HepG2 (cell line): ENCODE data around the gene BAIAP2L2. TPM values are rescaled to one million over a fixed set of nuclear protein-coding genes. Genes with fewer than 3 reads are reported as not detected.

Experiments
- ATAC-seq: fragments of 200-7000 bp; cut with Tn5 transposase; 3 replicates; pipeline ENCODE4 v1.9.1; 2020; ENCODE audit warnings: mild to moderate bottlenecking, moderate library complexity
- BruUV-seq: library from RNA; stranded (reverse); fragments of 400-500 nt; replicated peaks from 2 replicates; lab custom pipeline; 2021; lab: Mats Ljungman, UMichigan
- CTCF ChIA-PET: fragments of 300-600 bp; formaldehyde crosslinking; extraction: SDS; loops from one replicate; lab custom pipeline; 2021; ENCODE audit warnings: low total read pairs, inconsistent platforms, low intra/inter-chr PET ratio; lab: Yijun Ruan, JAX
- POLR2A ChIA-PET: fragments of 350-600 bp; sonication (Branson Sonifier 250); formaldehyde crosslinking; loops from one replicate; lab custom pipeline; 2020; ENCODE audit warnings: antibody characterized with exemption, inconsistent platforms; lab: Yijun Ruan, JAX
- DNase-seq: peaks from one replicate; pipeline ENCODE4 v3.0.0-alpha.2; 2015; ENCODE audit warnings: low spot score
- FAIRE-seq: peaks from 3 replicates; lab custom pipeline; 2011; peaks lifted over from hg19 to GRCh38; lab: Jason Lieb, UNC
- H2AFZ ChIP-seq: one replicate; pipeline ENCODE4 v1.6.1; 2011; ENCODE audit warnings: low read length, inconsistent platforms
- H3K27ac ChIP-seq: fragments of 300-600 bp; 3 replicates; pipeline ENCODE4 v1.8.0; 2011; ENCODE audit warnings: mixed run types, mild to moderate bottlenecking, mixed read lengths, low read length, inconsistent platforms; ENCODE audit not compliant: insufficient read depth; ENCODE audit errors: extremely low read length
- H3K27me3 ChIP-seq, 2 experiments: fragments of 200-600 bp in 1 of 2; 2 replicates in 1 of 2; 3 replicates in 1 of 2; pipeline versions ENCODE4 v1.6.0 to v1.8.0; 2011; ENCODE audit warnings: low read length in 2 of 2, mild to moderate bottlenecking in 2 of 2, moderate library complexity in 2 of 2, inconsistent platforms in 1 of 2; ENCODE audit not compliant: insufficient read depth in 2 of 2, control insufficient read depth in 1 of 2
- H3K36me3 ChIP-seq, 2 experiments: fragments of 200-600 bp in 1 of 2; replicated peaks in 1 of 2; 2 replicates in 1 of 2; 3 replicates in 1 of 2; pipeline versions ENCODE4 v1.5.1 to v1.8.0; 2011; ENCODE audit warnings: low read length in 2 of 2, inconsistent platforms in 1 of 2; ENCODE audit not compliant: insufficient read depth in 2 of 2, control insufficient read depth in 1 of 2
- H3K4me1 ChIP-seq: 2 replicates; pipeline ENCODE4 v1.5.1; 2012; ENCODE audit warnings: low read length, inconsistent platforms; ENCODE audit not compliant: insufficient read depth
- H3K4me2 ChIP-seq: 2 replicates; pipeline ENCODE4 v1.6.0; 2011; ENCODE audit warnings: low read depth, low read length, inconsistent platforms
- H3K4me3 ChIP-seq, 3 experiments: fragments of 200-600 bp in 1 of 3; sonication (generic), shearing (Covaris generic) in 1 of 3; replicated peaks in 1 of 3; 2 replicates each; pipeline ENCODE4 v1.5.1; 2011 to 2016; ENCODE audit warnings: low read length in 3 of 3, inconsistent platforms in 2 of 3, low read depth in 2 of 3, mild to moderate bottlenecking in 2 of 3, control low read depth in 1 of 3, mixed read lengths in 1 of 3; ENCODE audit not compliant: insufficient read depth in 1 of 3
- H3K79me2 ChIP-seq: one replicate; pipeline ENCODE4 v1.6.1; 2011; ENCODE audit warnings: low read length, inconsistent platforms; ENCODE audit not compliant: insufficient read depth
- H3K9ac ChIP-seq: 2 replicates; pipeline ENCODE4 v1.6.0; 2011; ENCODE audit warnings: mild to moderate bottlenecking, low read depth, low read length, inconsistent platforms; ENCODE audit not compliant: insufficient read depth
- H3K9me3 ChIP-seq: 2 replicates; pipeline ENCODE4 v1.5.1; 2012; ENCODE audit warnings: mild to moderate bottlenecking, low read length
- H4K20me1 ChIP-seq: 2 replicates; pipeline ENCODE4 v1.6.0; 2011; ENCODE audit warnings: inconsistent platforms, mild to moderate bottlenecking, low read length, moderate library complexity; ENCODE audit not compliant: insufficient read depth
- ZNF619 ChIP-seq: sonication (generic); formaldehyde crosslinking; IDR thresholded peaks from 2 replicates; pipeline ENCODE4 v1.4.0; 2020; ENCODE audit warnings: mild to moderate bottlenecking, missing genetic modification reagents
- WGBS: methylation state at CpG from one replicate; pipeline ENCODE4 v1.1.6; 2017; ENCODE audit warnings: low lambda C conversion rate; 5-methylcytosine and 5-hydroxymethylcytosine counted together
- in situ Hi-C: cut with HindIII; loops from 2 replicates; pipeline ENCODE4 v1.10.0; 2017; ENCODE audit warnings: low pct_unique_long_range_greater_than_20kb; ENCODE audit not compliant: extremely low pct_ligation_motif_present
- intact Hi-C: fragments of 100-400 bp; cut with micrococcal nuclease; formaldehyde crosslinking; loops from one replicate; pipeline ENCODE4 v1.10.0; 2022; ENCODE audit not compliant: unreplicated experiment
- polyA plus RNA-seq, 8 experiments: library from polyadenylated mRNA; depleted of rRNA in 3 of 8; stranded (reverse) in 7 of 8; unstranded in 1 of 8; fragments of >200 nt; fragmentation: Illumina TruSeq in 4 of 8; extraction: Trizol in 4 of 8; gene quantifications; 2 replicates each; pipeline versions ENCODE4 v1.2.1 to v1.2.3, GENCODE V29; 2011 to 2016; ENCODE audit warnings: low read depth in 4 of 8, missing spikeins in 1 of 8, mixed read lengths in 1 of 8; ENCODE audit not compliant: insufficient read depth in 1 of 8
- total RNA-seq, 5 experiments: library from RNA; depleted of rRNA; stranded (reverse); fragments of >200 nt; fragmentation: Illumina TruSeq; extraction: Trizol; gene quantifications; 2 replicates each; pipeline ENCODE4 v1.2.3, GENCODE V29; 2016; ENCODE audit warnings: low read depth in 1 of 5
- TF ChIP-seq, protein P1 (sequence below): fragments of 450-650 bp; IDR thresholded peaks from 2 replicates; pipeline ENCODE4 v1.6.1; 2016
- TF ChIP-seq, protein P2 (sequence below): sonication (generic); formaldehyde crosslinking; IDR thresholded peaks from 2 replicates; pipeline ENCODE4 v1.4.0; 2020; ENCODE audit warnings: missing genetic modification reagents

BAIAP2L2 gene
- total and polyA plus RNA-seq, 2 of the 13 experiments (the other 11 are each of a cell fraction or from before 2014, with no cell fraction given): 4.4 to 7.5 TPM

DNA sequence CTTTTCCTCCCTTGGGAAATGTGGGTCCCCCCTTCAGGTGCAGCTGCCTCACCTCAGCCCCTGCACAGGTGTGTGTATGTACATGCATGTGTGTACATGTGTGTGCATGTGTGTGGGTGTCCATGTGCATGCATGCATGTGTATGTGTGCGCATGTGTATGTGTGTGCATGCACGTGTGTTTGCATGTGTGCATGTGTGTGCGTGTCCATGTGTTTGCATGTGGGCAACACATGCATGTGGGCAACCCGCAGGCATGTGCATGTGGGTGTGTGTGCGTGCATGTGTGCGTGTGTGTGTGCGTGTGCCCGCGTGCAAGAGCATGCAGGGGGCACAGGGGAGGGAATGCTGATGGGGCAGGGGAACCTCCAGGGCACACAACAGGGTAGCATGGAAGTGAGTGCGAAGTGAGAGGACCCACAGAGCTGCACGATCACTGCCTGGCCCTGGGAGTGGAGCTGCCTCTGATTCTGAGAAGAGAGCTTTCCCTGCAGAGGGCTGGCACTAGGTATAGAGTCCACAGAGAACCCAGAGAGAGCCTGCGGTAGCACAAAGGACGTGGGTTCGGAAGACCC lies 14.6 kb upstream of the BAIAP2L2 start:
- Histone ChIP-seq H3K4me3 (no peak overlapping the region), H3K4me1 (no peaks in the 10 kb centered on the region), H3K27ac (no peak overlapping the region), H3K4me2 (no peak overlapping the region), H3K9ac (no peak overlapping the region), H3K36me3 (no peaks in the 10 kb centered on the region), H2AFZ (no peak overlapping the region), H4K20me1 (no peaks in the 10 kb centered on the region), H3K79me2 (no peaks in the 10 kb centered on the region), H3K27me3 (no peaks in the 10 kb centered on the region), H3K9me3 (no peaks in the 10 kb centered on the region)
- no peak for ATAC-seq
- no TSS peak for BruUV-seq
- TF ChIP-seq ZNF619 (CRISPR knock-in tag): no peak
- TF ChIP-seq, protein P1, sequence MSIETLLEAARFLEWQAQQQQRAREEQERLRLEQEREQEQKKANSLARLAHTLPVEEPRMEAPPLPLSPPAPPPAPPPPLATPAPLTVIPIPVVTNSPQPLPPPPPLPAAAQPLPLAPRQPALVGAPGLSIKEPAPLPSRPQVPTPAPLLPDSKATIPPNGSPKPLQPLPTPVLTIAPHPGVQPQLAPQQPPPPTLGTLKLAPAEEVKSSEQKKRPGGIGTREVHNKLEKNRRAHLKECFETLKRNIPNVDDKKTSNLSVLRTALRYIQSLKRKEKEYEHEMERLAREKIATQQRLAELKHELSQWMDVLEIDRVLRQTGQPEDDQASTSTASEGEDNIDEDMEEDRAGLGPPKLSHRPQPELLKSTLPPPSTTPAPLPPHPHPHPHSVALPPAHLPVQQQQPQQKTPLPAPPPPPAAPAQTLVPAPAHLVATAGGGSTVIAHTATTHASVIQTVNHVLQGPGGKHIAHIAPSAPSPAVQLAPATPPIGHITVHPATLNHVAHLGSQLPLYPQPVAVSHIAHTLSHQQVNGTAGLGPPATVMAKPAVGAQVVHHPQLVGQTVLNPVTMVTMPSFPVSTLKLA: peak; percentile 99
- TF ChIP-seq, protein P2, sequence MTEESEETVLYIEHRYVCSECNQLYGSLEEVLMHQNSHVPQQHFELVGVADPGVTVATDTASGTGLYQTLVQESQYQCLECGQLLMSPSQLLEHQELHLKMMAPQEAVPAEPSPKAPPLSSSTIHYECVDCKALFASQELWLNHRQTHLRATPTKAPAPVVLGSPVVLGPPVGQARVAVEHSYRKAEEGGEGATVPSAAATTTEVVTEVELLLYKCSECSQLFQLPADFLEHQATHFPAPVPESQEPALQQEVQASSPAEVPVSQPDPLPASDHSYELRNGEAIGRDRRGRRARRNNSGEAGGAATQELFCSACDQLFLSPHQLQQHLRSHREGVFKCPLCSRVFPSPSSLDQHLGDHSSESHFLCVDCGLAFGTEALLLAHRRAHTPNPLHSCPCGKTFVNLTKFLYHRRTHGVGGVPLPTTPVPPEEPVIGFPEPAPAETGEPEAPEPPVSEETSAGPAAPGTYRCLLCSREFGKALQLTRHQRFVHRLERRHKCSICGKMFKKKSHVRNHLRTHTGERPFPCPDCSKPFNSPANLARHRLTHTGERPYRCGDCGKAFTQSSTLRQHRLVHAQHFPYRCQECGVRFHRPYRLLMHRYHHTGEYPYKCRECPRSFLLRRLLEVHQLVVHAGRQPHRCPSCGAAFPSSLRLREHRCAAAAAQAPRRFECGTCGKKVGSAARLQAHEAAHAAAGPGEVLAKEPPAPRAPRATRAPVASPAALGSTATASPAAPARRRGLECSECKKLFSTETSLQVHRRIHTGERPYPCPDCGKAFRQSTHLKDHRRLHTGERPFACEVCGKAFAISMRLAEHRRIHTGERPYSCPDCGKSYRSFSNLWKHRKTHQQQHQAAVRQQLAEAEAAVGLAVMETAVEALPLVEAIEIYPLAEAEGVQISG (CRISPR knock-in tag): no peak
- intact Hi-C loops: no loop called here
- DNase-seq: no peak
- WGBS: 92% methylated on average over 14 of the region's 14 CpGs
- in situ Hi-C loops: no loop called here
- no peak for FAIRE-seq
- POLR2A ChIA-PET: no interaction called here
- CTCF ChIA-PET: no interaction called here
